ENCODE results near the gene LHX5.

LHX5 gene

GRCh38 chr12:113470871-113471618, 626 bp downstream of the LHX5 start:
- Histone ChIP-seq H3K4me3 (ENCODE audit: low read length in 2 of 2) (no peak overlapping the region), H3K27ac (ENCODE audit: low read length) (no peak overlapping the region), H3K4me1 (ENCODE audit: control insufficient read depth, insufficient read depth, low read length) (peaks cover 15% of the 10 kb centered on the region), H3K9ac (ENCODE audit: low read length in 2 of 2) (no peak overlapping the region), H3K9me3 (ENCODE audit: control insufficient read depth in 2 of 2, low read length in 2 of 2) (peaks cover 0 to 2% of the 10 kb centered on the region in 2 donors), H3K27me3 (ENCODE audit: control insufficient read depth in 1 of 2, insufficient read depth in 2 of 2, low read length in 2 of 2) (peaks cover 74 to 92% of the 10 kb centered on the region in 2 donors), H3K36me3 (ENCODE audit: control insufficient read depth in 2 of 2, insufficient read depth in 2 of 2, low read length in 2 of 2) (no peaks in the 10 kb centered on the region)

DNA sequence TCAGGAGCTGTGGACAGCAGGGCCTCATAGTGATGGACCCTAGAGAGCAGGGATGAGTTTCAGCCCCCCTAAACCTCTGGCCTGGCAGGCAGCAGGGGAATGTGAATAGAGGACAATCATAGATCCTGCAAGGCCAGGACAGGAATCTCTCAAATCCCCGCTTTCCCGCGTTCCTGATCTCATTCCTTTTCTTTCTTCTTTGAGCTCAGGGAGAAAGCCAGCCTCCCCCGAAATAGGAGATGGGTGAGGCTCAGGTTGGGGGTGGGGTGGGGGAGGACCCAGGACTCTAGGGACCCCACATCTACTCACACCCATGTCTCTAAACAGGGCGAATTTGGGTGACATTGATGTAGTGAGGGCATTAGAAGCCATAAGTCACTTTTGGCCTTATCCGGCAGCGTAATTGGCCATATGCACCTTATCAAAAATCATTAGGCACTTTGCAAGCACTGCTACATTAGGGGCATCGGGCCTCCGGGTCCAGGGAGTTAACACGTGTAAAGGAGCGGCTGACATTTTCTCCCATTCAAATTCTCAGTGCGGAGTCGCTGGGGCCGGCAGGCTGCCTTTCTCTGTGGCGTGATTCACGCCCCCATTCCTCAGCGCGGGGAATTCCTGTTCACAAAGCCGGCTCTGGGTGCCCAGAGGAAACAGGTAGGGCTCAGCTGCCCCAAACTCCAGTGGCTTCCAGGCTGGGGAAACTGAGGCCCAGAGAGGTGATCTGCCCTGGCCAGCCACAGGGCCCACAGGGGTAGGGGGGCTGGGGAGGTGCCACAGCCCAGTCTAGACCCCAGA, 1.5 kb downstream of the LHX5 start:
- Histone ChIP-seq H3K9me3 (ENCODE audit: control insufficient read depth in 2 of 2, low read length in 2 of 2) (peaks cover 0 to 2% of the 10 kb centered on the region in 2 donors), H3K36me3 (ENCODE audit: control insufficient read depth in 2 of 2, insufficient read depth in 2 of 2, low read length in 2 of 2) (no peaks in the 10 kb centered on the region), H3K9ac (ENCODE audit: low read length in 2 of 2) (no peak overlapping the region), H3K4me1 (ENCODE audit: control insufficient read depth, insufficient read depth, low read length) (peaks cover 20% of the 10 kb centered on the region), H3K27me3 (ENCODE audit: control insufficient read depth in 1 of 2, insufficient read depth in 2 of 2, low read length in 2 of 2) (peaks cover 74 to 93% of the 10 kb centered on the region in 2 donors), H3K27ac (ENCODE audit: low read length) (no peak overlapping the region), H3K4me3 (ENCODE audit: low read length in 2 of 2) (no peak overlapping the region)

DNA sequence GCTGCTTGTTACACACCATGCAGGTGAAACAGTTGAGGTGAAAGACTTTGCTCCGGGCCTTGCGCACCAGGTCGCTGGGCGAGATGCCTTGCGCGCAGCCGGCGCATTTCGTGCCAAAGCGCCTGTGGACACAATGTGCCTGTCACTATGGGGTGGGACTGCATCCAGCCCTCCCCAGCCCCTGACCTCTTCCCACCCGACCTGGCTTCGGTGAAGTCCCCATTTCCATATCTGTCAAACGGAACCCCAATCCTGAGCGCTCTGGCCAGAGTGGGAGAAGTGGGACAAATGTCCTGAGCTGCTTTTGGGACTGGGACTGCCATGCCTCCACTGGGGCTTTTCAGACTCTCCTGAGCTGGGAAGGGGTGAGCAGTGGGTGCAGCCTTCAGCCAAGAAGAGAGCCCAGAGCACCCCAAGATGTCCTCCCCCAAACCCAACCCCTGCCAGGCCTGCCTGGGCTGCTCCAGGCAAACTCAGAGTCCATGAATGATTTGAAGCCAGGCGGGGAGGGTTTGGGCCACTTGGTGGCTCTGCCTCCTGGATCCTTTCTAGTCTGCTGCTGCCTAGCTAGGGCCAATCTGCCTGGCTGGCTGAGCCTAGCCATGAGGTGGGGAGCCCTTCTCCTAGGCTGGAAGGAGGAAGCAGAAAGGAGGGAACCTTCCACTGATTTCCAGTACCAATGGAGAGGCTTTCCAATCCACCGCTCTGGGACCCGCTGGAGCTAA, 2.3 kb downstream of the LHX5 start:
- peaks cover 0 to 2% of the 10 kb centered on the region in 2 donors for H3K9me3 ChIP-seq (ENCODE audit: control insufficient read depth in 2 of 2, low read length in 2 of 2)
- no peak overlapping the region for H3K9ac ChIP-seq (ENCODE audit: low read length in 2 of 2)
- H3K4me1 ChIP-seq (ENCODE audit: control insufficient read depth, insufficient read depth, low read length), result peaks cover 28% of the 10 kb centered on the region
- no peak overlapping the region for H3K4me3 ChIP-seq (ENCODE audit: low read length in 2 of 2)
- H3K27ac ChIP-seq (ENCODE audit: low read length), result no peak overlapping the region
- H3K36me3 ChIP-seq (ENCODE audit: control insufficient read depth in 2 of 2, insufficient read depth in 2 of 2, low read length in 2 of 2), result no peaks in the 10 kb centered on the region
- H3K27me3 ChIP-seq (ENCODE audit: control insufficient read depth in 1 of 2, insufficient read depth in 2 of 2, low read length in 2 of 2), result peaks cover 73 to 93% of the 10 kb centered on the region in 2 donors

DNA sequence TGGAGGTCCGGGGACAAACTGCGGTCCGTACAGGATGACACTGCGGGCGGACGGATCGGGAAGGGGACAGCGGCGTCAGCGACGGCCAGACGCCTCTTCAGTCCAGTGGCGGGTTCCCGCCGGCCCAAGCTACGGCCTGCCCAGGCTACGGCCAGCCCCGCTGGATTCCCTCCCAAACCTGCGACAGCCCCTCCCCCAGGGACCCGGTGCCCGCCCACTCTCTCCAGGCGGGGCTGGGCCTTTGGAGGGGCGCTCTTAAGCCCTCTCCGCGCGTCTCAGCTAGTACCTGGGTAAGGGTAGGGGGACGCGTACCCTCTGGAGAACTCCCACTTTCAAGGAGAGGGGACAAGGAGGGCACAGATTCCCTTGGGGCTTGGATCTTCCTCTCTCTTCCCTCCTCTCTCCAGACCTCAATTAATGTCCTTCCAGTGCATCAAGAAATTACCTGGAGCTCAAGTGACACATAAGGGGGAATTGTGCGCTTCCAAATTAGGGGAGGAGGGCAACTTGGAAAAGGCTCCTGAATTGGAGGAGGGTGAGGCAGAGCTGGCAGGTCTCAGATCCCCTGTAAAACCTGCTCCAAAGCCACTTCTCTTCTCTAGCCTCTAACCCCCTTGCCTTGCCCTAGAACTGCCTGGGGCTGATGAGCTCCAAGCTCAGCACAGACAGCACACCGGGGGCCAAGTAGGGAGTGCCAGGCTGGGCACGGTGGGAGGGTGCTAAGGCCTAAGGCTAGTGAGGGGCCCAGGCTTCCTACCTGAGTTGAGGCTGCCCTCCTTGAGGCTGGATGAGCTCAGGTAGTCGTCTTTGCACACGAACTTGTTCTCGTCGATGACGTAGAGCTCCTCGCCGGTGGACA, 3.1 kb downstream of the LHX5 start:
- Histone ChIP-seq H3K36me3 (ENCODE audit: control insufficient read depth in 2 of 2, insufficient read depth in 2 of 2, low read length in 2 of 2) (no peaks in the 10 kb centered on the region), H3K9ac (ENCODE audit: low read length in 2 of 2) (no peak overlapping the region), H3K9me3 (ENCODE audit: control insufficient read depth in 2 of 2, low read length in 2 of 2) (peaks cover 0 to 2% of the 10 kb centered on the region in 2 donors), H3K27me3 (ENCODE audit: control insufficient read depth in 1 of 2, insufficient read depth in 2 of 2, low read length in 2 of 2) (peaks cover 75 to 93% of the 10 kb centered on the region in 2 donors), H3K4me3 (ENCODE audit: low read length in 2 of 2) (no peak overlapping the region), H3K27ac (ENCODE audit: low read length) (no peak overlapping the region), H3K4me1 (ENCODE audit: control insufficient read depth, insufficient read depth, low read length) (peaks cover 36% of the 10 kb centered on the region)

GRCh38 chr12:113467502-113468364, 3.9 kb downstream of the LHX5 start:
- H3K36me3 ChIP-seq (ENCODE audit: control insufficient read depth in 2 of 2, insufficient read depth in 2 of 2, low read length in 2 of 2), result no peaks in the 10 kb centered on the region
- no peak overlapping the region for H3K27ac ChIP-seq (ENCODE audit: low read length)
- no peak overlapping the region for H3K9ac ChIP-seq (ENCODE audit: low read length in 2 of 2)
- H3K4me1 ChIP-seq (ENCODE audit: control insufficient read depth, insufficient read depth, low read length), result peaks cover 43% of the 10 kb centered on the region
- H3K4me3 ChIP-seq (ENCODE audit: low read length in 2 of 2), result peak overlapping the region in 1 of 2 donors; percentile 47
- H3K9me3 ChIP-seq (ENCODE audit: control insufficient read depth in 2 of 2, low read length in 2 of 2), result peaks cover 0 to 2% of the 10 kb centered on the region in 2 donors
- peaks cover 69 to 96% of the 10 kb centered on the region in 2 donors for H3K27me3 ChIP-seq (ENCODE audit: control insufficient read depth in 1 of 2, insufficient read depth in 2 of 2, low read length in 2 of 2)

DNA sequence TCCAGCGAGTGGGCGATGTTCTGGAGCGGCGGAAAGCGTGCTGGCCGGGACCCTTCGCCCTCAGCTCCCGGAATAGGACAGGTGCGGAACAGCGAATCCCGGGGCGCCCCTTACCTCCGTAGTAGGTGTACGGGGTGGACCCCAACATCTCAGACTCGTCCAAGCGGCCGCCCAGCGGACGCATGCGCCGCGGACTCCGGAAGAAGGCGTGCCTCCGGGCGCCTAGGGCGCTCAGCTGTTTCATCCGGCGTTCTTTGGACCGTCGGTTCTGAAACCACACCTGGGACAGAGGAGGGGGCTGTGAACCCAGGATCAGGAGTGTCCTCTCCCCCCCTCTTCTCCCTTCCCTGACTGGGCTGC, 4.5 kb downstream of the LHX5 start:
- Histone ChIP-seq H3K9me3 (ENCODE audit: control insufficient read depth in 2 of 2, low read length in 2 of 2) (peaks cover 0 to 2% of the 10 kb centered on the region in 2 donors), H3K4me1 (ENCODE audit: control insufficient read depth, insufficient read depth, low read length) (peaks cover 43% of the 10 kb centered on the region), H3K9ac (ENCODE audit: low read length in 2 of 2) (no peak overlapping the region), H3K4me3 (ENCODE audit: low read length in 2 of 2) (peak overlapping the region in 1 of 2 donors; percentile 47), H3K36me3 (ENCODE audit: control insufficient read depth in 2 of 2, insufficient read depth in 2 of 2, low read length in 2 of 2) (no peaks in the 10 kb centered on the region), H3K27ac (ENCODE audit: low read length) (no peak overlapping the region), H3K27me3 (ENCODE audit: control insufficient read depth in 1 of 2, insufficient read depth in 2 of 2, low read length in 2 of 2) (peaks cover 70 to 94% of the 10 kb centered on the region in 2 donors)

GRCh38 chr12:113466454-113467141, 5.1 kb downstream of the LHX5 start:
- no peak overlapping the region for H3K27ac ChIP-seq (ENCODE audit: low read length)
- H3K9me3 ChIP-seq (ENCODE audit: control insufficient read depth in 2 of 2, low read length in 2 of 2), result peaks cover 0 to 2% of the 10 kb centered on the region in 2 donors
- peaks cover 73 to 94% of the 10 kb centered on the region in 2 donors for H3K27me3 ChIP-seq (ENCODE audit: control insufficient read depth in 1 of 2, insufficient read depth in 2 of 2, low read length in 2 of 2)
- no peaks in the 10 kb centered on the region for H3K36me3 ChIP-seq (ENCODE audit: control insufficient read depth in 2 of 2, insufficient read depth in 2 of 2, low read length in 2 of 2)
- H3K9ac ChIP-seq (ENCODE audit: low read length in 2 of 2), result no peak overlapping the region
- H3K4me3 ChIP-seq (ENCODE audit: low read length in 2 of 2), result peak overlapping the region in 1 of 2 donors; percentile 47
- peaks cover 43% of the 10 kb centered on the region for H3K4me1 ChIP-seq (ENCODE audit: control insufficient read depth, insufficient read depth, low read length)

DNA sequence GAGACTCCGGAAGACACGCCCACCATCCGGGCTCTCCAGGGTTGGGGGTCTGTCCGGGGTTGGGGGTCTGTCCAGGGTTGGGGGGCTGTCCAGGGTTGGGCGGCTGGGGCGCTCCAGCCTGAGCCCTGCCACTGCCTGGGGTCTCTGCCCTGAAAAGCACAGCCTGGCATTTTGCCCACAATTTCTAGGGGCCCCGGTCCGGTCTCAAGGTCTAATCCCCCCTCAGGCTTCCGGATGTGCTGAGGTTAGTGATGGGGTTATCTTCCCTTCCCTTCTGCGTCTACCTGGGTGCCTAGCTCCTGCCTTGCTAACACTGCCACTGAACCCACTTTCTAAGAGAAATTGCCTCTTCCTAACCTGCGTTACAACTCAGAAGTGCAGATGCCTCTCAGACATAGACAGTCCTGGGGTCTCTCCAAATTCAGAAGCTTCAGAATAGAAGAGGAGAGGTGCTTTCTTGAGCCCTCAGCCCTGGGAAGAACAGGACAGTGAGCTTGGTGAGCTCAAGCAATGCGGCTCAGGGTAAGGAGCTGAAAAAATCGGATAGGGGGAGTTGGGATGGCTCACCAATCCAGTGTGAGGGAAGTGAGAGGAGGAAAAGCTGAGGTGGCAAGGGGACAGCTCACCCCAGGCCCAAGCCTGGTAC, 5.7 kb downstream of the LHX5 start:
- H3K36me3 ChIP-seq (ENCODE audit: control insufficient read depth in 2 of 2, insufficient read depth in 2 of 2, low read length in 2 of 2), result no peaks in the 10 kb centered on the region
- peaks cover 43% of the 10 kb centered on the region for H3K4me1 ChIP-seq (ENCODE audit: control insufficient read depth, insufficient read depth, low read length)
- H3K9ac ChIP-seq (ENCODE audit: low read length in 2 of 2), result no peak overlapping the region
- peaks cover 0 to 2% of the 10 kb centered on the region in 2 donors for H3K9me3 ChIP-seq (ENCODE audit: control insufficient read depth in 2 of 2, low read length in 2 of 2)
- no peak overlapping the region for H3K4me3 ChIP-seq (ENCODE audit: low read length in 2 of 2)
- no peak overlapping the region for H3K27ac ChIP-seq (ENCODE audit: low read length)
- H3K27me3 ChIP-seq (ENCODE audit: control insufficient read depth in 1 of 2, insufficient read depth in 2 of 2, low read length in 2 of 2), result peaks cover 75 to 93% of the 10 kb centered on the region in 2 donors
